Neural cell (in vitro differentiated cells): ENCODE data around the gene FAM117A.

Experiments used
- CTCF ChIP-seq: fragments of 450-650 bp; IDR thresholded peaks from 2 replicates; pipeline ENCODE4 v1.5.1; 2014; ENCODE audit warnings: antibody characterized with exemption, mild to moderate bottlenecking, moderate library complexity; ENCODE audit not compliant: poor library complexity, severe bottlenecking
- EZH2 ChIP-seq: fragments of 200-600, 300-800 bp; shearing (Covaris generic), sonication (generic); IDR thresholded peaks from 2 replicates; pipeline ENCODE4 v1.6.1; 2014; ENCODE audit warnings: antibody characterized with exemption, low read length, borderline replicate concordance, mild to moderate bottlenecking; ENCODE audit not compliant: insufficient read depth, poor library complexity, severe bottlenecking
- MXI1 ChIP-seq: fragments of 450-650 bp; conservative IDR thresholded peaks from 2 replicates; pipeline ENCODE4 v1.6.1; 2014; ENCODE audit warnings: antibody characterized with exemption, mild to moderate bottlenecking; ENCODE audit not compliant: poor library complexity, severe bottlenecking
- POLR2AphosphoS5 ChIP-seq: IDR thresholded peaks from 2 replicates; pipeline ENCODE4 v1.6.1; 2012
- REST ChIP-seq: IDR thresholded peaks from 2 replicates; pipeline ENCODE4 v1.6.1; 2012; ENCODE audit warnings: borderline replicate concordance

GRCh38 chr17:49694847-49695697 is 68.9 kb downstream of the FAM117A start:
- TF ChIP-seq POLR2AphosphoS5 (no peak), CTCF (peak; percentile 95), EZH2 (no peak), REST (no peak), MXI1 (no peak)
